ENCODE measurements around the gene YKT6.
A peak's percentile ranks its signal among the peaks of the same experiment; 100 is the strongest.
"Not testable (repeated sequence)": the region's sequence is repeated elsewhere in the genome, so short reads cannot be mapped to it uniquely, and the experiment has no call there.

The YKT6 gene

GRCh38 chr7:44172803-44173424 lies 27.9 kb upstream of the YKT6 start:
- DNase-seq: no peak

GRCh38 chr7:44173911-44174693 lies 26.7 kb upstream of the YKT6 start:
- no peak for DNase-seq

- DNase-seq: not testable (repeated sequence)
These were observed 26.2 kb upstream of the YKT6 start for GRCh38 chr7:44174694-44174948.

GRCh38 chr7:44175730-44176129 lies 25.0 kb upstream of the YKT6 start:
- DNase-seq: no peak

- DNase-seq: no peak
These were observed 24.3 kb upstream of the YKT6 start for GRCh38 chr7:44176486-44176885.

- peak; percentile 39 to 67 for DNase-seq
These were observed 23.1 kb upstream of the YKT6 start for GRCh38 chr7:44177570-44178131.

- DNase-seq: no peak
These were observed 20.1 kb upstream of the YKT6 start for GRCh38 chr7:44180631-44181030.

GRCh38 chr7:44182827-44183226 lies 18.0 kb upstream of the YKT6 start:
- DNase-seq: no peak

- no peak for DNase-seq
These were observed 17.4 kb upstream of the YKT6 start for GRCh38 chr7:44183386-44183785.

- DNase-seq: no peak
These were observed 16.4 kb upstream of the YKT6 start for GRCh38 chr7:44184206-44184872.

GRCh38 chr7:44184873-44185446 lies 15.8 kb upstream of the YKT6 start:
- DNase-seq: no peak

- DNase-seq: no peak
These were observed 15.0 kb upstream of the YKT6 start for GRCh38 chr7:44185729-44186128.

- DNase-seq: no peak
These were observed 14.0 kb upstream of the YKT6 start for GRCh38 chr7:44186736-44187135.

- DNase-seq: no peak
These were observed 13.0 kb upstream of the YKT6 start for GRCh38 chr7:44187636-44188416.

- no peak for DNase-seq
These were observed 12.1 kb upstream of the YKT6 start for GRCh38 chr7:44188480-44189225.

- no peak for DNase-seq
These were observed 11.3 kb upstream of the YKT6 start, which contains the start of gene GCK for GRCh38 chr7:44189286-44189992. Gene GCK (minus strand): TSS chr7:44189439. CDS start chr7:44188953, 486 bp downstream.

- DNase-seq: no peak
These were observed 10.5 kb upstream of the YKT6 start for GRCh38 chr7:44189993-44190872.

GRCh38 chr7:44191171-44191570 lies 9.6 kb upstream of the YKT6 start:
- DNase-seq: no peak

- no peak for DNase-seq
These were observed 7.6 kb upstream of the YKT6 start for GRCh38 chr7:44193011-44193802.
